Astrocyte (in vitro differentiated cells and primary cell): ENCODE measurements around the gene ACBD3.

Experiments used
- CTCF ChIP-seq: IDR thresholded peaks from 2 replicates; pipeline ENCODE4 v1.5.1; 2011; ENCODE audit warnings: low read depth, mild to moderate bottlenecking, inconsistent platforms, low read length, moderate library complexity; ENCODE audit not compliant: insufficient read depth
- EZH2 ChIP-seq: IDR thresholded peaks from 2 replicates; pipeline ENCODE4 v1.6.1; 2012; ENCODE audit warnings: mild to moderate bottlenecking, low read length, inconsistent platforms; ENCODE audit not compliant: insufficient read depth

GRCh38 chr1:226176870-226177269, 9.7 kb downstream of the ACBD3 start:
- TF ChIP-seq CTCF (no peak), EZH2 (no peak)
